ENCODE results near the gene TMEM94. TPM values are rescaled to one million over a fixed set of nuclear protein-coding genes. Genes with fewer than 3 reads are reported as not detected.

The TMEM94 gene
- total and polyA plus RNA-seq, 9 of the 15 experiments (the other 6 are each of a cell fraction or from before 2014, with no cell fraction given) = 0.35 to 48.1 (median 14.4) TPM

DNA sequence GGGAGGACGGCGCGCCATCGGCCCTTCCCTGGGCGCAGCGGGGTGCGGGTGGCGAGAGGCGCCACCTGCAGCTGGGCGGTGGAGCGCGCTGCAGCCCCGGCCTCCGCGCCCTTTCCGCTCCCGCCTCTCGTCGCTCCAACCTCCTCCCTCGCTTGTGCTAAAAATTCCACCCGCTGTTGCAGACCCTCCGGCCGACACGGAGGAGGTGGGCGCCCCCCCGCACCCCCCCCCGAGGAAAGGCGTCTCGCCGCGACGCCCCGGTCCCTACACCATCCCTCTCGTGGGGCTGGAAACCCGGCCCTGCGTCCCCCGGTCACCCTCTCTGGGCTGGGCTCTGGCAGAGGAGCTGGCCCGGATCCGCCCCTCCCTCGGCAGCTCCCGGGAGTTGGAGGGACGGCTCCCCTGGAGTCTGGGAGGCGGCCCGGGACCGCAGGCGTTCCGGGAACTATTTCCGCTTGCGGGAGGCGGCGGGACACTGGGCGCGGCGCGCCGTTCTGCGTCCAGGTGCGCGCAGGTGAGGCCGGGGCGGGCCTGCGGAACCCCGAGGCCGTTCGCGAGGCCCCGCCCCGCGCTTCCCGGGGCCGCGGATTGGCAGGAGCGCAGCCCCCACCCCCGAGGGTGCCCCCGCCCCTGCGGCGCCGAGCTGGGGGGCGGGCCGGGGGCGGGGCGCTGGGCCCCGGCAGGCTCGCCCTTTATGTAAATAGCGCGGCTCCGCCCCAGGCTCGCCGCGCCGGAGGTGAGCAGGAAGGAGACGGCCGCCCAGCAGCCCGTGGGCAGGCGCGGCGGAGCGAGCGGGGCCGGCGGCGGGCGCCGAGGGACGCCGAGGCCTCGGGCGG is 68.8 kb downstream of the TMEM94 start, which contains the start of gene LLGL2 (continued):
- TF ChIP-seq CTCF (IDR thresholded peaks at IDR 0.05 in 2 of 3, conservative IDR thresholded peaks at IDR 0.05 in 1 of 3; ENCODE audit: insufficient read depth in 2 of 3, low read depth in 1 of 3, low read length in 3 of 3) (peak; percentile 53 to 75 (median 66)), ZBTB17 (CRISPR knock-in tag; IDR thresholded peaks at IDR 0.05) (0 out of 2 replicates have a peak, but pooled peaks have one; percentile 47), NONO (IDR thresholded peaks at IDR 0.05; ENCODE audit: low read depth in 2 of 2, low read length in 1 of 2) (peak in 1 of 2 experiments; percentile 64; a peak in 3 of 4 replicates), CHD2 (IDR thresholded peaks at IDR 0.05; ENCODE audit: low read depth, low read length) (0 out of 2 replicates have a peak, but pooled peaks have one; percentile 6), PCBP1 (IDR thresholded peaks at IDR 0.05; ENCODE audit: low read depth, low read length, poor library complexity, severe bottlenecking) (peak; percentile 65), HNRNPL (IDR thresholded peaks at IDR 0.05; ENCODE audit: low read depth, low read length) (peak; percentile 75; the same call in 1 of the 2 replicates), MCM3 (IDR thresholded peaks at IDR 0.05) (no peak), ZNF311 (CRISPR knock-in tag; IDR thresholded peaks at IDR 0.05) (0 out of 2 replicates have a peak, but pooled peaks have one; percentile 34), MTA3 (IDR thresholded peaks at IDR 0.05; ENCODE audit: borderline replicate concordance) (peak; percentile 81; the same call in 1 of the 2 replicates), NR2C2 (CRISPR knock-in tag; IDR thresholded peaks at IDR 0.05) (no peak), NR2C2 (tag; IDR thresholded peaks at IDR 0.05) (0 out of 2 replicates have a peak, but pooled peaks have one; percentile 22)
- TF ChIP-seq, protein P1, sequence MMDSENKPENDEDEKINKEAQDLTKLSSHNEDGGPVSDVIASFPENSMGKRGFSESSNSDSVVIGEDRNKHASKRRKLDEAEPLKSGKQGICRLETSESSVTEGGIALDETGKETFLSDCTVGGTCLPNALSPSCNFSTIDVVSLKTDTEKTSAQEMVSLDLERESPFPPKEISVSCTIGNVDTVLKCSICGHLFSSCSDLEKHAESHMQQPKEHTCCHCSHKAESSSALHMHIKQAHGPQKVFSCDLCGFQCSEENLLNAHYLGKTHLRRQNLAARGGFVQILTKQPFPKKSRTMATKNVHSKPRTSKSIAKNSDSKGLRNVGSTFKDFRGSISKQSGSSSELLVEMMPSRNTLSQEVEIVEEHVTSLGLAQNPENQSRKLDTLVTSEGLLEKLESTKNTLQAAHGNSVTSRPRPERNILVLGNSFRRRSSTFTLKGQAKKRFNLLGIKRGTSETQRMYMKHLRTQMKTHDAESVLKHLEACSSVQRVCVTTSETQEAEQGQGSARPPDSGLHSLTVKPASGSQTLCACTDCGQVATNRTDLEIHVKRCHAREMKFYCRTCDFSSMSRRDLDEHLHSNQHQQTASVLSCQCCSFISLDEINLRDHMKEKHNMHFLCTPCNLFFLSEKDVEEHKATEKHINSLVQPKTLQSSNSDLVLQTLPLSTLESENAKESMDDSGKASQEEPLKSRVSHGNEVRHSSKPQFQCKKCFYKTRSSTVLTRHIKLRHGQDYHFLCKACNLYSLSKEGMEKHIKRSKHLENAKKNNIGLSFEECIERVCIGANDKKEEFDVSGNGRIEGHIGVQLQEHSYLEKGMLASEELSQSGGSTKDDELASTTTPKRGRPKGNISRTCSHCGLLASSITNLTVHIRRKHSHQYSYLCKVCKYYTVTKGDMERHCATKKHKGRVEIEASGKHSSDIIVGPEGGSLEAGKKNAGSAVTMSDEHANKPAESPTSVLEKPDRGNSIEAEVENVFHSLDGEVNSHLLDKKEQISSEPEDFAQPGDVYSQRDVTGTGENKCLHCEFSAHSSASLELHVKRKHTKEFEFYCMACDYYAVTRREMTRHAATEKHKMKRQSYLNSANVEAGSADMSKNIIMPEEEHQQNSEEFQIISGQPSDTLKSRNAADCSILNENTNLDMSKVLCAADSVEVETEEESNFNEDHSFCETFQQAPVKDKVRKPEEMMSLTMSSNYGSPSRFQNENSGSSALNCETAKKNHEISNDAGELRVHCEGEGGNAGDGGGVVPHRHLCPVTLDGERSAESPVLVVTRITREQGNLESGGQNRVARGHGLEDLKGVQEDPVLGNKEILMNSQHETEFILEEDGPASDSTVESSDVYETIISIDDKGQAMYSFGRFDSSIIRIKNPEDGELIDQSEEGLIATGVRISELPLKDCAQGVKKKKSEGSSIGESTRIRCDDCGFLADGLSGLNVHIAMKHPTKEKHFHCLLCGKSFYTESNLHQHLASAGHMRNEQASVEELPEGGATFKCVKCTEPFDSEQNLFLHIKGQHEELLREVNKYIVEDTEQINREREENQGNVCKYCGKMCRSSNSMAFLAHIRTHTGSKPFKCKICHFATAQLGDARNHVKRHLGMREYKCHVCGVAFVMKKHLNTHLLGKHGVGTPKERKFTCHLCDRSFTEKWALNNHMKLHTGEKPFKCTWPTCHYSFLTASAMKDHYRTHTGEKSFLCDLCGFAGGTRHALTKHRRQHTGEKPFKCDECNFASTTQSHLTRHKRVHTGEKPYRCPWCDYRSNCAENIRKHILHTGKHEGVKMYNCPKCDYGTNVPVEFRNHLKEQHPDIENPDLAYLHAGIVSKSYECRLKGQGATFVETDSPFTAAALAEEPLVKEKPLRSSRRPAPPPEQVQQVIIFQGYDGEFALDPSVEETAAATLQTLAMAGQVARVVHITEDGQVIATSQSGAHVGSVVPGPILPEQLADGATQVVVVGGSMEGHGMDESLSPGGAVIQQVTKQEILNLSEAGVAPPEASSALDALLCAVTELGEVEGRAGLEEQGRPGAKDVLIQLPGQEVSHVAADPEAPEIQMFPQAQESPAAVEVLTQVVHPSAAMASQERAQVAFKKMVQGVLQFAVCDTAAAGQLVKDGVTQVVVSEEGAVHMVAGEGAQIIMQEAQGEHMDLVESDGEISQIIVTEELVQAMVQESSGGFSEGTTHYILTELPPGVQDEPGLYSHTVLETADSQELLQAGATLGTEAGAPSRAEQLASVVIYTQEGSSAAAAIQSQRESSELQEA (IDR thresholded peaks at IDR 0.05; ENCODE audit: low read depth) = no peak
